K562 (cell line): Measurements from ENCODE around the gene ATF3. TPM values are rescaled to one million over a fixed set of nuclear protein-coding genes. Genes with fewer than 3 reads are reported as not detected.

Experiments used
- ARID2 ChIP-seq: fragments of 450-650 bp; IDR thresholded peaks from 2 replicates; pipeline ENCODE4 v1.6.1; 2017; ENCODE audit warnings: antibody characterized with exemption, mild to moderate bottlenecking
- polyA plus RNA-seq, 8 experiments: library from polyadenylated mRNA; depleted of rRNA in 4 of 8; stranded (reverse) in 5 of 8; unstranded in 3 of 8; fragments of >200 nt; fragmentation: Nextera tagmentation in 2 of 8; fragmentation: Illumina TruSeq in 1 of 8; extraction: Ambion mirVana in 2 of 8; extraction: Trizol in 1 of 8; gene quantifications; 2 replicates each; pipeline versions ENCODE4 v1.2.1 to v1.2.3, GENCODE V29; 2011 to 2014; ENCODE audit warnings: inconsistent platforms in 1 of 8, missing spikeins in 1 of 8
- total RNA-seq, 7 experiments: library from RNA; depleted of rRNA in 6 of 7; stranded (reverse); fragments of >200 nt in 6 of 7; fragmentation: Illumina TruSeq in 2 of 7; extraction: Trizol in 2 of 7; gene quantifications; 2 replicates each; pipeline versions ENCODE4 v1.2.1 to v1.2.3, GENCODE V29; 2011 to 2021; ENCODE audit warnings: low replicate concordance in 1 of 7
- TF ChIP-seq, protein P1 (sequence below): IDR thresholded peaks from 3 replicates; pipeline ENCODE4 v1.6.1; 2011; ENCODE audit warnings: borderline replicate concordance, mild to moderate bottlenecking; ENCODE audit not compliant: insufficient read length, insufficient read depth
- TF ChIP-seq, protein P2 (sequence below), 2 experiments: fragments of 450-650 bp in 1 of 2; sonication (generic) in 1 of 2; formaldehyde crosslinking in 1 of 2; IDR thresholded peaks; 2 replicates each; pipeline versions ENCODE4 v1.7.1 to v1.9.0; 2016 to 2022; ENCODE audit warnings: inconsistent platforms in 1 of 2, mild to moderate bottlenecking in 1 of 2, missing genetic modification reagents in 1 of 2

Gene ATF3
- total and polyA plus RNA-seq, 9 of the 15 experiments (the other 6 are each of a cell fraction or from before 2014, with no cell fraction given) = 3.5 to 28.2 (median 19.8) TPM

GRCh38 chr1:212609701-212610574, 1.4 kb downstream of the ATF3 start (continued):
- TF ChIP-seq, protein P1, sequence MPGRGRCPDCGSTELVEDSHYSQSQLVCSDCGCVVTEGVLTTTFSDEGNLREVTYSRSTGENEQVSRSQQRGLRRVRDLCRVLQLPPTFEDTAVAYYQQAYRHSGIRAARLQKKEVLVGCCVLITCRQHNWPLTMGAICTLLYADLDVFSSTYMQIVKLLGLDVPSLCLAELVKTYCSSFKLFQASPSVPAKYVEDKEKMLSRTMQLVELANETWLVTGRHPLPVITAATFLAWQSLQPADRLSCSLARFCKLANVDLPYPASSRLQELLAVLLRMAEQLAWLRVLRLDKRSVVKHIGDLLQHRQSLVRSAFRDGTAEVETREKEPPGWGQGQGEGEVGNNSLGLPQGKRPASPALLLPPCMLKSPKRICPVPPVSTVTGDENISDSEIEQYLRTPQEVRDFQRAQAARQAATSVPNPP = no peak
- 0 out of 2 replicates have a peak, but pooled peaks have one; percentile 3 for TF ChIP-seq ARID2
- TF ChIP-seq, protein P2, sequence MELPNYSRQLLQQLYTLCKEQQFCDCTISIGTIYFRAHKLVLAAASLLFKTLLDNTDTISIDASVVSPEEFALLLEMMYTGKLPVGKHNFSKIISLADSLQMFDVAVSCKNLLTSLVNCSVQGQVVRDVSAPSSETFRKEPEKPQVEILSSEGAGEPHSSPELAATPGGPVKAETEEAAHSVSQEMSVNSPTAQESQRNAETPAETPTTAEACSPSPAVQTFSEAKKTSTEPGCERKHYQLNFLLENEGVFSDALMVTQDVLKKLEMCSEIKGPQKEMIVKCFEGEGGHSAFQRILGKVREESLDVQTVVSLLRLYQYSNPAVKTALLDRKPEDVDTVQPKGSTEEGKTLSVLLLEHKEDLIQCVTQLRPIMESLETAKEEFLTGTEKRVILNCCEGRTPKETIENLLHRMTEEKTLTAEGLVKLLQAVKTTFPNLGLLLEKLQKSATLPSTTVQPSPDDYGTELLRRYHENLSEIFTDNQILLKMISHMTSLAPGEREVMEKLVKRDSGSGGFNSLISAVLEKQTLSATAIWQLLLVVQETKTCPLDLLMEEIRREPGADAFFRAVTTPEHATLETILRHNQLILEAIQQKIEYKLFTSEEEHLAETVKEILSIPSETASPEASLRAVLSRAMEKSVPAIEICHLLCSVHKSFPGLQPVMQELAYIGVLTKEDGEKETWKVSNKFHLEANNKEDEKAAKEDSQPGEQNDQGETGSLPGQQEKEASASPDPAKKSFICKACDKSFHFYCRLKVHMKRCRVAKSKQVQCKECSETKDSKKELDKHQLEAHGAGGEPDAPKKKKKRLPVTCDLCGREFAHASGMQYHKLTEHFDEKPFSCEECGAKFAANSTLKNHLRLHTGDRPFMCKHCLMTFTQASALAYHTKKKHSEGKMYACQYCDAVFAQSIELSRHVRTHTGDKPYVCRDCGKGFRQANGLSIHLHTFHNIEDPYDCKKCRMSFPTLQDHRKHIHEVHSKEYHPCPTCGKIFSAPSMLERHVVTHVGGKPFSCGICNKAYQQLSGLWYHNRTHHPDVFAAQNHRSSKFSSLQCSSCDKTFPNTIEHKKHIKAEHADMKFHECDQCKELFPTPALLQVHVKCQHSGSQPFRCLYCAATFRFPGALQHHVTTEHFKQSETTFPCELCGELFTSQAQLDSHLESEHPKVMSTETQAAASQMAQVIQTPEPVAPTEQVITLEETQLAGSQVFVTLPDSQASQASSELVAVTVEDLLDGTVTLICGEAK (IDR thresholded peaks at IDR 0.05) = peak; percentile 54
- TF ChIP-seq, protein P2 (CRISPR knock-in tag; IDR thresholded peaks at IDR 0.05) = no peak
